ENCODE data around the gene FPR3. TPM values are rescaled to one million over a fixed set of nuclear protein-coding genes. Genes with fewer than 3 reads are reported as not detected.

The FPR3 gene
- total and polyA plus RNA-seq, 9 of the 15 experiments (the other 6 are each of a cell fraction or from before 2014, with no cell fraction given): 0.08 to 0.51 (median 0.22) TPM; not detected in 1

DNA sequence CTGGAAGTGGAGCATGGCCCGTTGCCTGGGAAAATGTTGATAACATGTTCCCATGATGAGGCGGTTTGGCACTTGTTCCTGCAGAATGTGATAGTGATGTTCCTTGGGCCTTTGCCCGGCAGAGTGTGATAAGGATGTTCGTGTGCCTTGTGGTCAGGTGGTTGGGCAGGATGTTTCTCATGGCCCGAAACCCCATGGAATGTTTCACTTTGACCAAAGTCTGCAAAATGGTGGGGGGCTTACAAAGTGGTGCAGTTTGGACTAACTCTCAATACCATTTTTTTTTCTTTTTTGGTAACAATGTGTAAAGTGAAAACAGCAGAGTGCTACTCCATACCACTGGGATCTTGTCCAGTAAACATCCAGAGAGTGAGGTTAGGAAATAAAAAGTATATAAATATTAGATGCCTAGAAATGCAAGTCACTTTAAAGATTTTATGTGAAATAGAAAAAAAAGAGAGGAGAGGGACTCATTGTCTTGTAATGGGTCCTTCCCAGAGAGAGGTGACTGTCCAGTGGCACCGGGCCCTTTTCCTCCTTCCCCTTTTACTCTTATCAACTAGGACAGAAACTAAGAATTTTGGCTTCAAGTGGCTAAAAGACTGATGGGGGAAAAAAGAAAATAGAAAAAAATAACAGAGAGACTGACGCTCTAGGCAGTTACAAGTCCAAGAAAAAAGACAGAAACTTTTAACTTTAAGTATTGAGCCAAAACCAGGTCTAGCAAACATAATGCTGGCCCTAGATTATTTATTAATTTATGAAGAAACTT is 5.7 kb downstream of the FPR3 start (continued):
- TF ChIP-seq, protein P1, sequence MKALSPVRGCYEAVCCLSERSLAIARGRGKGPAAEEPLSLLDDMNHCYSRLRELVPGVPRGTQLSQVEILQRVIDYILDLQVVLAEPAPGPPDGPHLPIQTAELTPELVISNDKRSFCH (CRISPR knock-in tag; IDR thresholded peaks at IDR 0.05): no peak
- TF ChIP-seq, protein P1 (tag; IDR thresholded peaks at IDR 0.05): no peak
- TF ChIP-seq NR2C2 (CRISPR knock-in tag; IDR thresholded peaks at IDR 0.05) (no peak), NR2C2 (tag; IDR thresholded peaks at IDR 0.05) (no peak), ZNF263 (CRISPR knock-in tag; IDR thresholded peaks at IDR 0.05; ENCODE audit: borderline replicate concordance) (no peak), PRPF4 (IDR thresholded peaks at IDR 0.05; ENCODE audit: insufficient read depth, low read depth, low read length, poor library complexity, severe bottlenecking) (no peak), SMARCE1 (IDR thresholded peaks at IDR 0.05) (peak; percentile 94), PTRF (tag; IDR thresholded peaks at IDR 0.05) (no peak), SOX6 (IDR thresholded peaks at IDR 0.05) (peak; percentile 84), SNIP1 (IDR thresholded peaks at IDR 0.05; ENCODE audit: low read depth) (no peak), HDAC1 (IDR thresholded peaks at IDR 0.05) (peak in 1 of 2 experiments; percentile 89; a peak in 2 of 4 replicates), CHCHD3 (CRISPR knock-in tag; IDR thresholded peaks at IDR 0.05) (no peak), DDX20 (tag; IDR thresholded peaks at IDR 0.05; ENCODE audit: low read depth) (no peak), TBL1XR1 (IDR thresholded peaks at IDR 0.05; ENCODE audit: low read length in 2 of 2) (peak in 1 of 2 experiments; percentile 76; a peak in 3 of 4 replicates), ZNF778 (CRISPR knock-in tag; IDR thresholded peaks at IDR 0.05) (no peak), RFX5 (IDR thresholded peaks at IDR 0.05; ENCODE audit: low read depth, low read length) (no peak), ZNF175 (CRISPR knock-in tag; IDR thresholded peaks at IDR 0.05; ENCODE audit: low read depth) (0 out of 2 replicates have a peak, but pooled peaks have one; percentile 20), RAD51 (IDR thresholded peaks at IDR 0.05; ENCODE audit: borderline replicate concordance, low read depth) (peak; percentile 50; the same call in 1 of the 2 replicates), ZBTB17 (CRISPR knock-in tag; IDR thresholded peaks at IDR 0.05) (no peak), FIP1L1 (IDR thresholded peaks at IDR 0.05; ENCODE audit: low read depth, low read length, poor library complexity, severe bottlenecking) (no peak)
- TF ChIP-seq, protein P2, sequence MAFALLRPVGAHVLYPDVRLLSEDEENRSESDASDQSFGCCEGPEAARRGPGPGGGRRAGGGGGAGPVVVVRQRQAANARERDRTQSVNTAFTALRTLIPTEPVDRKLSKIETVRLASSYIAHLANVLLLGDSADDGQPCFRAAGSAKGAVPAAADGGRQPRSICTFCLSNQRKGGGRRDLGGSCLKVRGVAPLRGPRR (CRISPR knock-in tag; IDR thresholded peaks at IDR 0.05): peak; percentile 75; the same call in 1 of the 2 replicates
- TF ChIP-seq, protein P3, sequence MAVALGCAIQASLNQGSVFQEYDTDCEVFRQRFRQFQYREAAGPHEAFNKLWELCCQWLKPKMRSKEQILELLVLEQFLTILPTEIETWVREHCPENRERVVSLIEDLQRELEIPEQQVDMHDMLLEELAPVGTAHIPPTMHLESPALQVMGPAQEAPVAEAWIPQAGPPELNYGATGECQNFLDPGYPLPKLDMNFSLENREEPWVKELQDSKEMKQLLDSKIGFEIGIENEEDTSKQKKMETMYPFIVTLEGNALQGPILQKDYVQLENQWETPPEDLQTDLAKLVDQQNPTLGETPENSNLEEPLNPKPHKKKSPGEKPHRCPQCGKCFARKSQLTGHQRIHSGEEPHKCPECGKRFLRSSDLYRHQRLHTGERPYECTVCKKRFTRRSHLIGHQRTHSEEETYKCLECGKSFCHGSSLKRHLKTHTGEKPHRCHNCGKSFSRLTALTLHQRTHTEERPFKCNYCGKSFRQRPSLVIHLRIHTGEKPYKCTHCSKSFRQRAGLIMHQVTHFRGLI (CRISPR knock-in tag; IDR thresholded peaks at IDR 0.05): peak; percentile 76
- TF ChIP-seq, protein P4, sequence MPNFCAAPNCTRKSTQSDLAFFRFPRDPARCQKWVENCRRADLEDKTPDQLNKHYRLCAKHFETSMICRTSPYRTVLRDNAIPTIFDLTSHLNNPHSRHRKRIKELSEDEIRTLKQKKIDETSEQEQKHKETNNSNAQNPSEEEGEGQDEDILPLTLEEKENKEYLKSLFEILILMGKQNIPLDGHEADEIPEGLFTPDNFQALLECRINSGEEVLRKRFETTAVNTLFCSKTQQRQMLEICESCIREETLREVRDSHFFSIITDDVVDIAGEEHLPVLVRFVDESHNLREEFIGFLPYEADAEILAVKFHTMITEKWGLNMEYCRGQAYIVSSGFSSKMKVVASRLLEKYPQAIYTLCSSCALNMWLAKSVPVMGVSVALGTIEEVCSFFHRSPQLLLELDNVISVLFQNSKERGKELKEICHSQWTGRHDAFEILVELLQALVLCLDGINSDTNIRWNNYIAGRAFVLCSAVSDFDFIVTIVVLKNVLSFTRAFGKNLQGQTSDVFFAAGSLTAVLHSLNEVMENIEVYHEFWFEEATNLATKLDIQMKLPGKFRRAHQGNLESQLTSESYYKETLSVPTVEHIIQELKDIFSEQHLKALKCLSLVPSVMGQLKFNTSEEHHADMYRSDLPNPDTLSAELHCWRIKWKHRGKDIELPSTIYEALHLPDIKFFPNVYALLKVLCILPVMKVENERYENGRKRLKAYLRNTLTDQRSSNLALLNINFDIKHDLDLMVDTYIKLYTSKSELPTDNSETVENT (CRISPR knock-in tag; IDR thresholded peaks at IDR 0.05): 0 out of 2 replicates have a peak, but pooled peaks have one; percentile 33
